Measurements from ENCODE around the gene WFDC11.

GRCh38 chr20:45679650-45680049 lies 9.6 kb upstream of the WFDC11 start:
- TF ChIP-seq POLR2AphosphoS5 (IDR thresholded peaks at IDR 0.05) (no peak), TAF1 (IDR thresholded peaks at IDR 0.05; ENCODE audit: low read depth) (no peak), EP300 (conservative IDR thresholded peaks at IDR 0.05; ENCODE audit: poor library complexity, severe bottlenecking) (no peak), EZH2 (IDR thresholded peaks at IDR 0.05; ENCODE audit: borderline replicate concordance, insufficient read depth, low read length, poor library complexity, severe bottlenecking) (no peak), RAD21 (conservative IDR thresholded peaks at IDR 0.05) (no peak), SMC3 (conservative IDR thresholded peaks at IDR 0.05; ENCODE audit: poor library complexity) (no peak), MXI1 (conservative IDR thresholded peaks at IDR 0.05; ENCODE audit: poor library complexity, severe bottlenecking) (no peak)
- TF ChIP-seq, protein P1, sequence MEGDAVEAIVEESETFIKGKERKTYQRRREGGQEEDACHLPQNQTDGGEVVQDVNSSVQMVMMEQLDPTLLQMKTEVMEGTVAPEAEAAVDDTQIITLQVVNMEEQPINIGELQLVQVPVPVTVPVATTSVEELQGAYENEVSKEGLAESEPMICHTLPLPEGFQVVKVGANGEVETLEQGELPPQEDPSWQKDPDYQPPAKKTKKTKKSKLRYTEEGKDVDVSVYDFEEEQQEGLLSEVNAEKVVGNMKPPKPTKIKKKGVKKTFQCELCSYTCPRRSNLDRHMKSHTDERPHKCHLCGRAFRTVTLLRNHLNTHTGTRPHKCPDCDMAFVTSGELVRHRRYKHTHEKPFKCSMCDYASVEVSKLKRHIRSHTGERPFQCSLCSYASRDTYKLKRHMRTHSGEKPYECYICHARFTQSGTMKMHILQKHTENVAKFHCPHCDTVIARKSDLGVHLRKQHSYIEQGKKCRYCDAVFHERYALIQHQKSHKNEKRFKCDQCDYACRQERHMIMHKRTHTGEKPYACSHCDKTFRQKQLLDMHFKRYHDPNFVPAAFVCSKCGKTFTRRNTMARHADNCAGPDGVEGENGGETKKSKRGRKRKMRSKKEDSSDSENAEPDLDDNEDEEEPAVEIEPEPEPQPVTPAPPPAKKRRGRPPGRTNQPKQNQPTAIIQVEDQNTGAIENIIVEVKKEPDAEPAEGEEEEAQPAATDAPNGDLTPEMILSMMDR (IDR thresholded peaks at IDR 0.05; ENCODE audit: poor library complexity, severe bottlenecking): no peak
- TF ChIP-seq, protein P2, sequence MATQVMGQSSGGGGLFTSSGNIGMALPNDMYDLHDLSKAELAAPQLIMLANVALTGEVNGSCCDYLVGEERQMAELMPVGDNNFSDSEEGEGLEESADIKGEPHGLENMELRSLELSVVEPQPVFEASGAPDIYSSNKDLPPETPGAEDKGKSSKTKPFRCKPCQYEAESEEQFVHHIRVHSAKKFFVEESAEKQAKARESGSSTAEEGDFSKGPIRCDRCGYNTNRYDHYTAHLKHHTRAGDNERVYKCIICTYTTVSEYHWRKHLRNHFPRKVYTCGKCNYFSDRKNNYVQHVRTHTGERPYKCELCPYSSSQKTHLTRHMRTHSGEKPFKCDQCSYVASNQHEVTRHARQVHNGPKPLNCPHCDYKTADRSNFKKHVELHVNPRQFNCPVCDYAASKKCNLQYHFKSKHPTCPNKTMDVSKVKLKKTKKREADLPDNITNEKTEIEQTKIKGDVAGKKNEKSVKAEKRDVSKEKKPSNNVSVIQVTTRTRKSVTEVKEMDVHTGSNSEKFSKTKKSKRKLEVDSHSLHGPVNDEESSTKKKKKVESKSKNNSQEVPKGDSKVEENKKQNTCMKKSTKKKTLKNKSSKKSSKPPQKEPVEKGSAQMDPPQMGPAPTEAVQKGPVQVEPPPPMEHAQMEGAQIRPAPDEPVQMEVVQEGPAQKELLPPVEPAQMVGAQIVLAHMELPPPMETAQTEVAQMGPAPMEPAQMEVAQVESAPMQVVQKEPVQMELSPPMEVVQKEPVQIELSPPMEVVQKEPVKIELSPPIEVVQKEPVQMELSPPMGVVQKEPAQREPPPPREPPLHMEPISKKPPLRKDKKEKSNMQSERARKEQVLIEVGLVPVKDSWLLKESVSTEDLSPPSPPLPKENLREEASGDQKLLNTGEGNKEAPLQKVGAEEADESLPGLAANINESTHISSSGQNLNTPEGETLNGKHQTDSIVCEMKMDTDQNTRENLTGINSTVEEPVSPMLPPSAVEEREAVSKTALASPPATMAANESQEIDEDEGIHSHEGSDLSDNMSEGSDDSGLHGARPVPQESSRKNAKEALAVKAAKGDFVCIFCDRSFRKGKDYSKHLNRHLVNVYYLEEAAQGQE (IDR thresholded peaks at IDR 0.05; ENCODE audit: borderline replicate concordance): no peak
